Endothelial cell of umbilical vein (primary cell): ENCODE measurements around the gene THUMPD2. TPM values are rescaled to one million over a fixed set of nuclear protein-coding genes. Genes with fewer than 3 reads are reported as not detected.

ENCODE experiments used
- BruUV-seq: library from RNA; stranded (reverse); fragments of 400-500 nt; replicated peaks from 2 replicates; lab custom pipeline; 2021; lab: Mats Ljungman, UMichigan
- CTCF ChIA-PET: fragments of 300-600, 350-600 bp; sonication (Branson Sonifier 250); formaldehyde crosslinking; loops from one replicate; lab custom pipeline; 2021; ENCODE audit warnings: antibody characterized with exemption, inconsistent platforms; lab: Charles Lee
- POLR2A ChIA-PET: fragments of 300-600, 350-600 bp; sonication (Branson Sonifier 250); formaldehyde crosslinking; loops from one replicate; lab custom pipeline; 2021; ENCODE audit warnings: antibody characterized with exemption, inconsistent platforms; lab: Charles Lee
- DNase-seq: peaks from one replicate; pipeline ENCODE4 v3.0.0-alpha.2; 2011; ENCODE audit warnings: low read depth, low spot score
- FAIRE-seq: peaks from 2 replicates; lab custom pipeline; 2011; peaks lifted over from hg19 to GRCh38; lab: Jason Lieb, UNC
- H2AFZ ChIP-seq: 2 replicates; pipeline ENCODE4 v1.6.0; 2012; ENCODE audit warnings: low read depth, low read length, control low read depth, inconsistent platforms
- H3K27ac ChIP-seq: 2 replicates; pipeline ENCODE4 v1.5.1; 2011; ENCODE audit warnings: low read depth, mild to moderate bottlenecking, control low read depth, low read length, moderate library complexity; ENCODE audit not compliant: insufficient read depth
- H3K27me3 ChIP-seq, 2 experiments: 2 replicates each; pipeline versions ENCODE4 v1.6.0 to v1.6.1; 2011; ENCODE audit warnings: low read length in 2 of 2, mixed read lengths in 1 of 2; ENCODE audit not compliant: control insufficient read depth in 2 of 2, insufficient read depth in 2 of 2
- H3K36me3 ChIP-seq, 2 experiments: 2 replicates in 1 of 2; 3 replicates in 1 of 2; pipeline ENCODE4 v1.5.1; 2011; ENCODE audit warnings: low read length in 2 of 2, mild to moderate bottlenecking in 1 of 2, moderate library complexity in 1 of 2; ENCODE audit not compliant: control insufficient read depth in 2 of 2, insufficient read depth in 2 of 2; ENCODE audit errors: extremely low read depth in 1 of 2
- H3K4me1 ChIP-seq: 3 replicates; pipeline ENCODE4 v1.5.1; 2011; ENCODE audit warnings: mild to moderate bottlenecking, low read length; ENCODE audit not compliant: control insufficient read depth, insufficient read depth; ENCODE audit errors: extremely low read depth
- H3K4me2 ChIP-seq: 2 replicates; pipeline ENCODE4 v1.6.1; 2011; ENCODE audit warnings: low read length, control low read depth, mixed read lengths; ENCODE audit not compliant: insufficient read depth
- H3K4me3 ChIP-seq, 3 experiments: fragments of 200-600 bp in 1 of 3; sonication (generic), shearing (Covaris generic) in 1 of 3; replicated peaks in 1 of 3; 2 replicates each; pipeline ENCODE4 v1.5.1; 2011 to 2016; ENCODE audit warnings: control low read depth in 3 of 3, low read length in 3 of 3, mild to moderate bottlenecking in 2 of 3, inconsistent platforms in 1 of 3, low read depth in 1 of 3, moderate library complexity in 1 of 3; ENCODE audit not compliant: insufficient read depth in 1 of 3
- H3K79me2 ChIP-seq: 2 replicates; pipeline ENCODE4 v1.6.0; 2012; ENCODE audit warnings: low read length, inconsistent platforms; ENCODE audit not compliant: control insufficient read depth, insufficient read depth
- H3K9ac ChIP-seq: replicated peaks from 2 replicates; pipeline ENCODE3; 2011; ENCODE audit warnings: low read length, control low read depth; ENCODE audit not compliant: insufficient read depth; ENCODE audit errors: extremely low read depth
- H3K9me1 ChIP-seq: replicated peaks from 3 replicates; pipeline ENCODE4 v1.6.0; 2011; ENCODE audit warnings: mild to moderate bottlenecking, low read length; ENCODE audit not compliant: control insufficient read depth, insufficient read depth; ENCODE audit errors: extremely low read depth
- H3K9me3 ChIP-seq: replicated peaks from 2 replicates; pipeline ENCODE4 v1.5.1; 2012; ENCODE audit warnings: low read length, inconsistent platforms; ENCODE audit not compliant: control insufficient read depth, insufficient read depth
- H4K20me1 ChIP-seq: replicated peaks from 2 replicates; pipeline ENCODE3; 2011; ENCODE audit warnings: mild to moderate bottlenecking, low read length; ENCODE audit not compliant: control insufficient read depth, insufficient read depth; ENCODE audit errors: extremely low read depth
- JUN ChIP-seq: IDR thresholded peaks from 2 replicates; pipeline ENCODE4 v1.6.1; 2011; ENCODE audit warnings: borderline replicate concordance, low read depth; ENCODE audit not compliant: insufficient read length, insufficient read depth
- dilution Hi-C: fragments of 300-500 bp; cut with MboI; formaldehyde crosslinking; loops from one replicate; pipeline ENCODE4 v1.15.0; 2019; ENCODE audit warnings: low sequenced_read_pairs; ENCODE audit not compliant: extremely low pct_ligation_motif_present
- intact Hi-C: fragments of 100-400 bp; cut with micrococcal nuclease; formaldehyde crosslinking; loops from one replicate; pipeline ENCODE4 v1.10.0; 2022
- polyA plus RNA-seq, 4 experiments: library from polyadenylated mRNA; depleted of rRNA in 3 of 4; stranded (reverse) in 3 of 4; unstranded in 1 of 4; fragments of >200 nt; gene quantifications; 2 replicates each; pipeline versions ENCODE4 v1.2.1 to v1.2.3, GENCODE V29; 2011 to 2012; ENCODE audit warnings: missing spikeins in 1 of 4
- total RNA-seq: library from RNA; stranded (reverse); gene quantifications from 2 replicates; pipeline ENCODE4 v1.2.3, GENCODE V29; 2021
- TF ChIP-seq, protein P1 (sequence below): IDR thresholded peaks from 2 replicates; pipeline ENCODE4 v1.6.1; 2011; ENCODE audit not compliant: insufficient read depth, insufficient read length

THUMPD2 gene
- total and polyA plus RNA-seq, 2 donors (not counting 3 experiments of a cell fraction or from before 2014, with no cell fraction given), result 4.3 to 8.2 TPM

GRCh38 chr2:39686456-39686855 is 92.6 kb downstream of the THUMPD2 start:
- no peak overlapping the region for H3K4me2 ChIP-seq
- H4K20me1 ChIP-seq, result no peaks in the 10 kb centered on the region
- H3K4me1 ChIP-seq, result no peaks in the 10 kb centered on the region
- H3K79me2 ChIP-seq, result no peaks in the 10 kb centered on the region
- POLR2A ChIA-PET, result no interaction called here
- no peak overlapping the region for H3K27ac ChIP-seq
- no peak overlapping the region for H3K9ac ChIP-seq
- FAIRE-seq (no peak), DNase-seq (no peak)
- H3K4me3 ChIP-seq, result no peak overlapping the region
- peaks cover 0 to 22% of the 10 kb centered on the region in 2 experiments for H3K27me3 ChIP-seq
- intact Hi-C loops (no loop called here), dilution Hi-C loops (no loop called here)
- H3K36me3 ChIP-seq, result no peaks in the 10 kb centered on the region
- CTCF ChIA-PET, result no interaction called here
- no peak overlapping the region for H2AFZ ChIP-seq
- H3K9me1 ChIP-seq, result no peaks in the 10 kb centered on the region
- TF ChIP-seq, protein P1, sequence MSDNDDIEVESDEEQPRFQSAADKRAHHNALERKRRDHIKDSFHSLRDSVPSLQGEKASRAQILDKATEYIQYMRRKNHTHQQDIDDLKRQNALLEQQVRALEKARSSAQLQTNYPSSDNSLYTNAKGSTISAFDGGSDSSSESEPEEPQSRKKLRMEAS, result no peak
- TF ChIP-seq JUN, result no peak
- no TSS peak for BruUV-seq
- H3K9me3 ChIP-seq, result no peaks in the 10 kb centered on the region

Other genes starting within 250 kb of the THUMPD2 start
- 0.90 and 2.8 TPM in 2 replicates for gene TMEM178A, start 113.3 kb downstream of the THUMPD2 start, total RNA-seq
- gene TMEM178A, start 113.3 kb downstream of the THUMPD2 start, polyA plus RNA-seq, result 1.5 and 1.7 TPM in 2 replicates